Activated T-helper 2 cell treated with anti-CD3 and anti-CD28 coated beads, Interferon-gamma antibody, Interleukin-2, Interleukin-4, amounts not matched to agents 10 μg/mL and 5 μg/mL and 100 μg/mL, durations not matched to agents 14 hours and 24 hours and 36 hours (primary cell): ENCODE data around the gene GSTA1. TPM values are rescaled to one million over a fixed set of nuclear protein-coding genes. Genes with fewer than 3 reads are reported as not detected.

Experiments
- total RNA-seq: library from RNA; stranded (reverse); gene quantifications from 2 replicates; pipeline ENCODE4 v1.2.3, GENCODE V29; 2022

The GSTA1 gene
- total RNA-seq, 1 donor from 2014 or later: not detected

Other genes starting within 250 kb of the GSTA1 start
- gene TRAM2, start 226.8 kb downstream of the GSTA1 start, total RNA-seq: 4.7 TPM in 2 replicates
- 17.0 and 18.9 TPM in 2 replicates for gene TMEM14A, start 132.7 kb downstream of the GSTA1 start, total RNA-seq
- not detected in 2 replicates for gene GSTA2, start 40.3 kb downstream of the GSTA1 start, total RNA-seq
- not detected in 2 replicates for gene GSTA5, start 37.0 kb upstream of the GSTA1 start, total RNA-seq
- not detected in 2 replicates for gene GSTA3, start 105.9 kb upstream of the GSTA1 start, total RNA-seq
- gene GSTA4, start 191.5 kb upstream of the GSTA1 start, total RNA-seq: 69.7 and 70.2 TPM in 2 replicates